A673 (cell line): Measurements from ENCODE around the gene BORCS8. TPM values are rescaled to one million over a fixed set of nuclear protein-coding genes. Genes with fewer than 3 reads are reported as not detected.

Experiments used
- Bru-seq: library from RNA; stranded (reverse); fragments of 400-500 nt; gene quantifications from one replicate; lab custom pipeline; 2021; lab: Mats Ljungman, UMichigan
- BruChase-seq, 2 experiments: library from RNA; stranded (reverse); fragments of 400-500 nt; gene quantifications; one replicate each; lab custom pipeline; 2021; lab: Mats Ljungman, UMichigan
- BruUV-seq: library from RNA; stranded (reverse); fragments of 400-500 nt; replicated peaks from 2 replicates; lab custom pipeline; 2021; lab: Mats Ljungman, UMichigan
- CTCF ChIA-PET: fragments of 300-600 bp; sonication (Branson Sonifier 250); formaldehyde crosslinking; loops from one replicate; lab custom pipeline; 2022; ENCODE audit warnings: antibody characterized with exemption; lab: Charles Lee
- POLR2A ChIA-PET: fragments of 300-600 bp; sonication (Branson Sonifier 250); formaldehyde crosslinking; loops from one replicate; lab custom pipeline; 2022; ENCODE audit warnings: antibody characterized with exemption; ENCODE audit not compliant: low non-redundant PET; lab: Charles Lee
- DNase-seq: peaks from one replicate; pipeline ENCODE4 v3.0.0-alpha.2; 2015; ENCODE audit warnings: low spot score
- H3K27ac ChIP-seq: fragments of 200-600 bp; sonication (generic); 2 replicates; pipeline ENCODE4 v1.5.1; 2016; ENCODE audit warnings: mixed run types, low read depth, mild to moderate bottlenecking, mixed read lengths, antibody characterized with exemption, low read length; ENCODE audit not compliant: poor library complexity, severe bottlenecking
- H3K27me3 ChIP-seq: fragments of 200-600 bp; sonication (generic); replicated peaks from 2 replicates; pipeline ENCODE4 v1.6.1; 2017; ENCODE audit warnings: mixed run types, low read depth, mild to moderate bottlenecking, mixed read lengths, antibody characterized with exemption, low read length; ENCODE audit not compliant: insufficient read depth, poor library complexity
- H3K36me3 ChIP-seq: fragments of 200-600 bp; sonication (generic); 2 replicates; pipeline ENCODE4 v1.6.1; 2016; ENCODE audit warnings: mixed run types, mild to moderate bottlenecking, mixed read lengths, antibody characterized with exemption, low read length; ENCODE audit not compliant: insufficient read depth, poor library complexity, severe bottlenecking
- H3K4me1 ChIP-seq: fragments of 200-600 bp; sonication (generic); 2 replicates; pipeline ENCODE4 v1.6.1; 2017; ENCODE audit warnings: mixed run types, mild to moderate bottlenecking, mixed read lengths, antibody characterized with exemption, low read length; ENCODE audit not compliant: insufficient read depth, poor library complexity, severe bottlenecking
- H3K4me3 ChIP-seq: fragments of 200-600 bp; sonication (generic); 2 replicates; pipeline ENCODE4 v1.5.1; 2016; ENCODE audit warnings: low read depth, mixed run types, mild to moderate bottlenecking, mixed read lengths, low read length; ENCODE audit not compliant: poor library complexity, severe bottlenecking
- H3K9me3 ChIP-seq: fragments of 200-600 bp; sonication (generic); 2 replicates; pipeline ENCODE4 v1.6.1; 2016; ENCODE audit warnings: mixed run types, low read depth, mild to moderate bottlenecking, mixed read lengths, antibody characterized with exemption, low read length; ENCODE audit not compliant: poor library complexity, severe bottlenecking
- EZH2 ChIP-seq: fragments of 200-600 bp; sonication (generic); IDR thresholded peaks from 2 replicates; pipeline ENCODE4 v1.6.1; 2017; ENCODE audit warnings: borderline replicate concordance, low read depth, mild to moderate bottlenecking, mixed read lengths, antibody characterized with exemption, low read length; ENCODE audit not compliant: poor library complexity, severe bottlenecking
- intact Hi-C: fragments of 100-400 bp; cut with micrococcal nuclease; formaldehyde crosslinking; loops from one replicate; pipeline ENCODE4 v1.10.0; 2022; ENCODE audit not compliant: unreplicated experiment
- long read RNA-seq: library from polyadenylated mRNA; stranded (forward); transcript quantifications from one replicate; pipeline ENCODE4 v2.0.0, GENCODE V29; 2022
- total RNA-seq: library from RNA; stranded (reverse); gene quantifications from 2 replicates; pipeline ENCODE4 v1.2.3, GENCODE V29; 2021
- TF ChIP-seq, protein P1 (sequence below): fragments of 300-800, 200-600 bp; sonication (generic); conservative IDR thresholded peaks from 2 replicates; pipeline ENCODE4 v1.5.1; 2017; ENCODE audit warnings: low read depth, mild to moderate bottlenecking, antibody characterized with exemption, low read length, moderate library complexity, mixed read lengths

BORCS8 gene
- total RNA-seq (29.9 and 37.5 TPM in 2 replicates), Bru-seq, nascent RNA (percentile 62 among the genes with signal in this experiment), BruChase-seq, experiment 1, labeled RNA remaining after a 2-hour chase (percentile 64 among the genes with signal in this experiment), BruChase-seq, experiment 2, labeled RNA remaining after a 6-hour chase (percentile 72 among the genes with signal in this experiment)
- long read RNA-seq, transcript BORCS8-203 (4 exons, 1,489 nt), result minor isoform, 13 of 56 reads
- long read RNA-seq, transcript BORCS8-202 (6 exons, 1,429 nt), result major isoform, 29 of 56 reads
- long read RNA-seq, partial matches to known transcripts, result 2 of 56 reads
- long read RNA-seq, other reads (novel, unspliced or antisense), result 9 of 56 reads

DNA sequence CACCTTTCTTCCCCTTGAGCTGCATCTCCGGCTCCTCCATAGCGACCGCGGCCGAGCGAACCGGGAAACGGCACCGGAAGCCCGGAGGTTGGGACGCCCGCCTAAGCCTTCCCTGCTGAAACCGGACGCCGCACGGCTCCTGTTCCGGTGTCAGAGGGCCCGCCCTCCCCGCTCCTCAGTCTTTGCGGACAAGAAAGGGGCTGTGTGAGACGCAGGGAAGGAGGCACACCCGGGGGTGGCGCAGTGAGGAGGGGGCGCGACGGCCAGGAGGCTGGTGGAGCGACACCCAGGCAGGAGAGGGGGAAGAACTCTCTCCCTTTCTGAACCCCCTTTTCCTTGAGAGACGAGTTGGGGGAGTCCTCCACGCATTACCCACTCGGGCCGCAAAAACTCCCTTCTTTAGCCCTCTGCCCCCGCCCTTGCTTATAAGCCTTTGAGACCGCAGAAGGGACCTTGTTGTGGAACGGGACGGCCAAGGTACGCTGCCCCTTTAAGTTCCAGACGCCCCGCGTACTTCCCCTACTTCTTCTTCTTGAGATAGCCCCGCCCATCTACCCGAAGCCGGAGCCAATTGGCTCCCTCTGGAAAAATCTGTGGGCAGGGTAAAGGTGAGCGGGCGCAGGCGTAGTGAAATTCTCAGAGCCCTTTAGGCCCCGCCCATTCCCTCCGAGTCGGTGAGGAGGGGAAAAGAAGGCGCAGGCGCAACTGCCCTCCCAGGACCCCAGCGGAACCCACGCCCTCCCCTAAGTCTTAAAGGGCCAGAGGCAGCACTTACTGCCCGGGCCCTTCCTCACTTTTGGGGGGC is at the start of gene BORCS8, which contains the start of gene RFXANK:
BORCS8 (minus strand) TSS at position 75 of the 805 bp plus-strand sequence; CDS start at position 40, 35 bp downstream.
RFXANK (plus strand) TSS at position 181 of the 805 bp plus-strand sequence. CDS start 1,689 bp downstream, outside the sequence.
- intact Hi-C loops, result no loop called here
- CTCF ChIA-PET, result interaction anchor here (0.6 to 0.7 kb wide), 2 partner anchors 11 to 18 kb away, joined by 3 to 13 read pairs; no protein-coding TSS in a partner anchor

DNA sequence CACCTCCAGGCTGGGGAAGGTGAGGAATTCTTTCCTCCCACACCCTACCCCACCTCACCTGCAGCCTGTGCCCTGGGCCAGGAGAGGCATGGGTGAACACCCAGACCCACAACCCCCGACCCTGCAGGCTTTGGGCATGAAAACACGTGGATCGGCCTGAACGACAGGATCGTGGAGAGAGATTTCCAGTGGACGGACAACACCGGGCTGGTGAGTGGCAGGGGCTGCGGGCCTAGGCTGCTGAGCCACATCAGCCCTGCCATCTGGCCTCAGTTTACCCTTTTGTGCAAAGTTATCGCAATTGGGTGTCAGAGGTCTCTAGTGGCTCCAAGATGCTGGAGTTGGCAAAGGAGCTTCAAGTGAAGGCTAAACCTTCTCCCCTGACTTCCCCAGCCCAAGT is 48.5 kb upstream of the BORCS8 start:
- Histone ChIP-seq H3K9me3 (no peaks in the 10 kb centered on the region), H3K36me3 (no peaks in the 10 kb centered on the region), H3K27me3 (no peaks in the 10 kb centered on the region), H3K4me1 (no peaks in the 10 kb centered on the region), H3K4me3 (no peak overlapping the region), H3K27ac (no peak overlapping the region)
- ChIA-PET CTCF (no interaction called here), POLR2A (no interaction called here)
- intact Hi-C loops, result no loop called here
- no peak for DNase-seq
- no peak for TF ChIP-seq EZH2
- TF ChIP-seq, protein P1, sequence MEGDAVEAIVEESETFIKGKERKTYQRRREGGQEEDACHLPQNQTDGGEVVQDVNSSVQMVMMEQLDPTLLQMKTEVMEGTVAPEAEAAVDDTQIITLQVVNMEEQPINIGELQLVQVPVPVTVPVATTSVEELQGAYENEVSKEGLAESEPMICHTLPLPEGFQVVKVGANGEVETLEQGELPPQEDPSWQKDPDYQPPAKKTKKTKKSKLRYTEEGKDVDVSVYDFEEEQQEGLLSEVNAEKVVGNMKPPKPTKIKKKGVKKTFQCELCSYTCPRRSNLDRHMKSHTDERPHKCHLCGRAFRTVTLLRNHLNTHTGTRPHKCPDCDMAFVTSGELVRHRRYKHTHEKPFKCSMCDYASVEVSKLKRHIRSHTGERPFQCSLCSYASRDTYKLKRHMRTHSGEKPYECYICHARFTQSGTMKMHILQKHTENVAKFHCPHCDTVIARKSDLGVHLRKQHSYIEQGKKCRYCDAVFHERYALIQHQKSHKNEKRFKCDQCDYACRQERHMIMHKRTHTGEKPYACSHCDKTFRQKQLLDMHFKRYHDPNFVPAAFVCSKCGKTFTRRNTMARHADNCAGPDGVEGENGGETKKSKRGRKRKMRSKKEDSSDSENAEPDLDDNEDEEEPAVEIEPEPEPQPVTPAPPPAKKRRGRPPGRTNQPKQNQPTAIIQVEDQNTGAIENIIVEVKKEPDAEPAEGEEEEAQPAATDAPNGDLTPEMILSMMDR, result no peak
- no TSS peak for BruUV-seq

More for the DNA sequence above, at the start of gene BORCS8, which contains the start of gene RFXANK:
- BruUV-seq, result no TSS peak
- peak; percentile 100 for DNase-seq
- Histone ChIP-seq H3K27ac (peak within 1 kb of the TSS; percentile 100), H3K27me3 (no peaks in the 10 kb centered on the region), H3K4me1 (peaks cover 13% of the 10 kb centered on the region), H3K4me3 (peak within 1 kb of the TSS; percentile 98), H3K9me3 (no peaks in the 10 kb centered on the region), H3K36me3 (peaks cover 5% of the 10 kb centered on the region)
- POLR2A ChIA-PET, result no interaction called here
- TF ChIP-seq, protein P1, result no peak
- TF ChIP-seq EZH2, result no peak

DNA sequence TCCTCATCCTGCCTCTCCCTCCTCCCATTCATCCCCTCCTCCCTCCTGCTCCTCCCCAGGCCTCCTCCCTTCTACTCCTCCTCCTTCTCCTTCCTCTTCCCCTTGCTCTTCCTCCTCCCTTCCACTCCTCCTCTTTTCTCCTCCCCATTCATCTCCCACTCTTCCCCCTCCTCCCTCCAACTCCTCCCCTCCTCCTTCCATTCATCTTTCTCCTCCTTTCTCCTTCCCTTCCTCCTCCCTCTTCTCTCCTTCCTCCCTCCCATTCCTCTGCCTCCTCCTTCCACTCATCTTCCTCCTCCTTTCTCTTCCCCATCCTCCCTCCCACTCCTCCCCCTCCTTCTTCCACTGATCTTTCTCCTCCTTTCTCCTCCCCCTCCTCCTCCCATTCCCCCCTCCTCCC is 47.7 kb upstream of the BORCS8 start:
- Histone ChIP-seq H3K4me1 (no peaks in the 10 kb centered on the region), H3K27me3 (no peaks in the 10 kb centered on the region), H3K36me3 (no peaks in the 10 kb centered on the region), H3K4me3 (no peak overlapping the region), H3K27ac (no peak overlapping the region), H3K9me3 (peaks cover 3% of the 10 kb centered on the region)
- no TSS peak for BruUV-seq
- intact Hi-C loops, result no loop called here
- POLR2A ChIA-PET, result no interaction called here
- TF ChIP-seq, protein P1, result no peak
- no peak for TF ChIP-seq EZH2
- CTCF ChIA-PET, result no interaction called here
- no peak for DNase-seq
